GM12864 (cell line): Measurements from ENCODE around the gene LIMS3.
"Not testable (repeated sequence)": the region's sequence is repeated elsewhere in the genome, so short reads cannot be mapped to it uniquely, and the experiment has no call there.

ENCODE experiments used
- DNase-seq: peaks from one replicate; pipeline ENCODE4 v3.0.0-alpha.2; 2011; ENCODE audit warnings: low read depth
- H3K4me3 ChIP-seq: 2 replicates; pipeline ENCODE4 v1.5.1; 2011; ENCODE audit warnings: mild to moderate bottlenecking, low read depth, low read length, control low read depth

The LIMS3 gene, protein sequence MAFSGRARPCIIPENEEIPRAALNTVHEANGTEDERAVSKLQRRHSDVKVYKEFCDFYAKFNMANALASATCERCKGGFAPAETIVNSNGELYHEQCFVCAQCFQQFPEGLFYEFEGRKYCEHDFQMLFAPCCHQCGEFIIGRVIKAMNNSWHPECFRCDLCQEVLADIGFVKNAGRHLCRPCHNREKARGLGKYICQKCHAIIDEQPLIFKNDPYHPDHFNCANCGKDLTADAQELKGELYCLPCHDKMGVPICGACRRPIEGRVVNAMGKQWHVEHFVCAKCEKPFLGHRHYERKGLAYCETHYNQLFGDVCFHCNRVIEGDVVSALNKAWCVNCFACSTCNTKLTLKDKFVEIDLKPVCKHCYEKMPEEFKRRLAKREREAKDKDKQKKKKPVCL

GRCh38 chr2:109898462-109899336, at the start of gene LIMS3:
Gene LIMS3, plus strand, starts transcription at chr2:109898688. Its CDS starts 41 bp downstream, at chr2:109898729.
- not testable (repeated sequence) for DNase-seq, H3K4me3 ChIP-seq

- H3K4me3 ChIP-seq, DNase-seq: not testable (repeated sequence)
These were observed 27.2 kb upstream of the LIMS3 start for GRCh38 chr2:109871129-109871751.

- DNase-seq, H3K4me3 ChIP-seq: not testable (repeated sequence)
These were observed 21.9 kb upstream of the LIMS3 start for GRCh38 chr2:109876625-109877024.

- DNase-seq, H3K4me3 ChIP-seq: not testable (repeated sequence)
These were observed 16.4 kb upstream of the LIMS3 start for GRCh38 chr2:109882112-109882511.

GRCh38 chr2:109888414-109888813, 10.1 kb upstream of the LIMS3 start:
- not testable (repeated sequence) for H3K4me3 ChIP-seq

GRCh38 chr2:109889909-109890308, 8.6 kb upstream of the LIMS3 start:
- not testable (repeated sequence) for H3K4me3 ChIP-seq, DNase-seq

More at GRCh38 chr2:109888414-109888813, 10.1 kb upstream of the LIMS3 start:
- not testable (repeated sequence) for DNase-seq

GRCh38 chr2:109891024-109891423, 7.5 kb upstream of the LIMS3 start:
- H3K4me3 ChIP-seq, DNase-seq: not testable (repeated sequence)

DNA sequence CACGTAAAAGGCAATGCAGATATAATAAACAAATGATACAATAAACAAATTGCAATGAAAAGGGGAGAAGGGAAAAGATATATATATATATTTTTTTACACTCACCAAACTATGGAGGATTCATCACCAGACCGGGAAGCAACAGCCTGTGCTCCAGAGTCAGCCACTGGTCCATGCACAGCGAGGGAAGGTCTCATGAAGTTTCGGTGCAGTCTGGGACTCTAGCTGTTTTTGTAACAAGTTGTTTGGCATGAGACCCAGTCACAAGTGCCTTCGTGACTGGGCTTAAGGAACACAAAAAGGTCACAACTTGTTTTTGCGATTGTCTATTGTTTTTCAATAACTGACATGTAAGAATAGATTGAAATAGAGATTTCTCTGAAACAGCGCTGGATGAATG, 4.8 kb upstream of the LIMS3 start:
- not testable (repeated sequence) for H3K4me3 ChIP-seq, DNase-seq

DNA sequence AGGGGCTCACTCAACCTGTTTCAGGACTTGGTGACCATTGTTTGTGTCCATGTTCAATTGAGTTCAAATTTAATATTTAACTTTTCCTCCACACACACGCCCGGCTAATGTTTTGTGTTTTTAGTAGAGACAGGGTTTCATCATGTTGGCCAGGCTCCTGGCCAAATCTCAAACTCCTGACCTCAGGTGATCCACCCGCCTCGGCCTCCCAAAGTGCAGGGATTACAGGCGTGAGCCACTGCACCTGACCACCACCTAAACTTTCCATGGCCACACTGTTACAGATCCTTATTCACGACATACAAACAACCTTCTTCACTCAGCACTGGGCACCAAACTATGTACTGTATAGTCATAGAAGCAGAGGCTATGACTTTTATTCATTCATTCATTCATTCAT, 4.3 kb upstream of the LIMS3 start:
- DNase-seq, H3K4me3 ChIP-seq: not testable (repeated sequence)

DNA sequence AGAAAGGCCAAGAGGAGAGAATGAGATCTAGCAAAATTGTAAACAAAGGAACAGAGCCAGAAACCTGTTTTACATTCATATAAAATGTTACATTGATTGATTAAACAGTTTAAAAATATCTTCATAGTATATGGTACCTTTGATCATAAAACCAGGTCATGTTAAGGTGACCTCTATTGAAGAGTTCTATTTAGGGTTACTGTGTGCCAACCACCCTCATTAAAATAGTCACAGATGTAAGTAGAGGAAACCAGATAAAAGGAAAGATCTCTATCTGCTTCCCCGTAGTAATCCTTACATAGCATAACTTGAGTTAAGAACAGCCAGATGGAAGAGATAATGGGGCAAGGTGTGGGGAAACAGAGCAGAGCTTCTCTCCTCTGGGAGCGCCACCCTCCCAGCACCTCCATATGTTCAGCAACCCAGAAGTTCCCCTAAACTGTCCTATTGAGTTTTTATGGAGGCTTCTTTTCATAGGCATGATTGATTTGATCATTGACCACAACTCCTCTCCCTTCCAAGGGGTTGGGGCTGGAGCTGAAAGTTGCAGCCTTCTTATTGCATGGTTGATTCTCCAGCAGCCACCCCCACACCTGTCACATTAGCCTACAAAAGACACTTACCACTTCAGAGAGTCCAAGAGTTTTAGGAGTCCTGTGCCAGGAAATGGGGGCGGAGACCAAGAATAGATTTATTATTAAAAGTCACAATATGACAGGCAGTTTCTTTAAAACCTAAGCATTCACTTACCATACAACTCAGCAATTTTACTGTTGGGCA, 3.2 kb upstream of the LIMS3 start:
- not testable (repeated sequence) for DNase-seq, H3K4me3 ChIP-seq

DNA sequence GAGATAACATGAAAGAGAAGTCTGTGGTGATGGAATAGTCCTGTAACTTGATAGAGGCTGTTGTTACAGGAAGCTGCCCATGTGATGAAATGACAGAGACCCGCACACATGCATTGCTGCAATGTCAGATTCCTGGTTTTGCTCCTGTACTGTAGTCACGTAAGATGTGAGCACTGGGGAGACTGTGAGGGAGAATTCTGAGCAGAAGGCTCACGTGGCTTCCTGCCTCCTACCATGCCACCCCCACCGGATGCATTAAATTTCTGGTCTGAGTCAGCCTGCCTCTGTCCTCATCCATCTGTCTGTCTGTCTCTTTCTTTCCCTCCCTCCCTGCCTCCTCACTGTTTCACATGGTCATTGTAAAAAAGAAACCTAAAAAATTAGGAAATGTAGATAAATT, 2.3 kb upstream of the LIMS3 start:
- not testable (repeated sequence) for H3K4me3 ChIP-seq, DNase-seq

- H3K4me3 ChIP-seq, DNase-seq: not testable (repeated sequence)
These were observed 573 bp upstream of the LIMS3 start for GRCh38 chr2:109897769-109898461.

- DNase-seq, H3K4me3 ChIP-seq: not testable (repeated sequence)
These were observed 7.3 kb downstream of the LIMS3 start for GRCh38 chr2:109905796-109906195.

DNA sequence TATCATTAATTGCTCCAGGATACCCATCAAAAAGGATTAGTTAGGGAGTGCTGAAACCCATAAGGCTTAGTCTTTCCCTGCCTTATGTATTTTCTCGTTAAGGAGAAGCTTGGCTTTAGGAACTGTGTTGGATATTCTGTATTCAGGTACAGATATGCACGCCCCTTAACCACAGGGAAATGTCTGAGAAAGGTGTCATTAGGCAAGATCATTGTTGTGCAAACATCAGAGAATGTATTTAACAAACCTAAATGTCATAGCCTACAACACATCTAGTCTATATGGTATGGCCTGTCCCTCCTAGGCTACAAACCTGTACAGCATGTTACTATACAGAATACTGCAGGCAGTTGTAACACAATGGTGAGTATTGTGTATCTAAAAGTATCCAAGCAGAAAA, 10.1 kb downstream of the LIMS3 start:
- not testable (repeated sequence) for H3K4me3 ChIP-seq, DNase-seq

DNA sequence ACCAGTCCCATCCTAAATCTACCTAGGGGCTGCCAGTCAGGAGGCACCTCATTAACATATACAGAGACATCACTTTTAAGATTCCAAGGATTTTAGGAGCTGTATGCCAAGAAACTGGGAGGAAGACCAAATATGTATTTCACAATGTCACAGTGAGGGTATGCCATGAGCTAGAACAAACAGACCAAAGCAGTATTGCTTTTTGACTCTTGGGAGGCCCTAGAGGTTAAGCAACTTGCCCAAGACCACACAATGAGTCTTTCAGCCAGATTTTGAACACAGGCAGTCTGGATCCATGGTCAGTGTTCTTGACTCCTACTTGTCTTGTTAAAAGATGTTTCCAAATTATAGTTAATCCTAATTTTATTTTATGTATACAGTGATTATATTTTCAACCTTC, 12.3 kb downstream of the LIMS3 start:
- DNase-seq, H3K4me3 ChIP-seq: not testable (repeated sequence)

DNA sequence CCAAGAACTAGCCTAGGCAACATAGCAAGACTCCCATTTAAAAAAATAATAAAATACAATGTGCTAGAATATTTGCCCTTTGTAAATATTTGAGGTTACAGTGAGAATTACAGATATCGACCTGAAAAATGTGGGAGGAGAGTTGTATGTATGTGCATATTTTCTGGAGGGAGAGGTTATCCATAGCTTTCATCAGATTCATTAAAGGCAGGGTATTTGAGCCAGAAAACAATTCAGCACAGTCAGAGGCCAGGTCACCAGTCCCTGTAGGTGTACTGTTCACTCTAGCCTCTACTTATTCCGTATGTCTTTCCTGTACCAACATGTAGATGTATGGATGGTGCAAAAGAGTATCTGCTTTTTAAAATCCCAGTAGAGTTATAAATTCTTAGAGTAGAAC, 15.4 kb downstream of the LIMS3 start:
- H3K4me3 ChIP-seq, DNase-seq: not testable (repeated sequence)

GRCh38 chr2:109914552-109914951, 16.1 kb downstream of the LIMS3 start:
- DNase-seq, H3K4me3 ChIP-seq: not testable (repeated sequence)

DNA sequence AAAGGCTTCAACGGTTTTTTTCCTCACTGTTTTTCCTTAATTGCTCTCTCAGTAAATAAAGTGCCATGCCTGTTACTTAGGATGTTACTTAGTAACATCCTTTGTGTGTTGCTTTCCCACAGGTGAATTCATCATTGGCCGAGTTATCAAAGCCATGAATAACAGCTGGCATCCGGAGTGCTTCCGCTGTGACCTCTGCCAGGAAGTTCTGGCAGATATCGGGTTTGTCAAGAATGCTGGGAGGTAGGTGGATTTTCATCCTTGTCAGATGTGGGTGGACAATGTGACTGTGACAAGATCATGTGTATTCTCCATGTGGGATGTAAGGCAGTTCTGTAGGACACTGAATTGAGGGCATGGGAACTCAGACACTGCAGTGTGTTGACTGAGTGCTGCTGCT, 17.3 kb downstream of the LIMS3 start:
- not testable (repeated sequence) for DNase-seq, H3K4me3 ChIP-seq
